ENCODE results near the gene CNPY3. TPM values are rescaled to one million over a fixed set of nuclear protein-coding genes. Genes with fewer than 3 reads are reported as not detected.
A peak's percentile ranks its signal among the peaks of the same experiment; 100 is the strongest.

Gene CNPY3
- polyA plus RNA-seq, 1 experiment: 50.6 TPM

DNA sequence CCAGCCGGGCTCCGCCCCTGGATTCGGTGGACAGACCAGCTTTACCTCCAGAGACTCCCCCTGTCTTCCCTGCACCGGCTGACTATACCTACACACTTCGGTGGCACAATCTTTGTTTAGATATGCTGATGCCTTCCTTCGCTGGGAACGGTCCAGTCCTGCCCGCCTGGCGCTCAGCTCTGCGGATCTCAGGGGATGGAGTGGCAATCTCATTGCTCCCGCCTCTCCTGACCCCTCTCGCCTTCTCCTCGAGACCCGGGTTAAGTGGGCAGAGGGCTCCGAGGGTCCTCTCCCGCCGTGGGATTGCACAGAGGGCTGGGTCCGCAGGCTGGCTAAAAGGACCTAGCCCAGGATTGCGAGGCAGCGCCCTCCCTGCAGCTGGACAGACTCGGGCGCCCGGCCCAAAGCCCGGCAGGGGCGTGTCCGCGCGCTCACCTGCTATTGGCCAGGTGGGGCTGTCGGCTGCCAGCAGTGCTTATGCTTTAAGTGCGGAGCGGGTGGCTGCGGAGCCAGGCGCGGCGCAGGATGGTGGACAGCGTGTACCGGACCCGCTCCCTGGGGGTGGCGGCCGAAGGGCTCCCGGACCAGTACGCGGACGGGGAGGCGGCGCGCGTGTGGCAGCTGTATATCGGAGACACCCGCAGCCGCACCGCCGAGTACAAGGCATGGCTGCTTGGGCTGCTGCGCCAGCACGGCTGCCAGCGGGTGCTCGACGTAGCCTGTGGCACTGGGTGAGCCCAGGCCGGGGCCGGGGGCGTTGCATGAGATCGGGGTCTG is 31.2 kb downstream of the CNPY3 start, which contains the start of gene GNMT:
Gene GNMT (plus strand): TSS at position 512 of the 777 bp plus-strand sequence. CDS start 14 bp downstream, at position 526.
- peaks cover 9% of the 10 kb centered on the region for H3K36me3 ChIP-seq (ENCODE audit: control insufficient read depth, insufficient read depth, low read length)
- CTCF ChIA-PET: interaction anchor here (1.2 to 1.9 kb wide), 2 partner anchors 10 to 19 kb away, joined by 3 to 6 read pairs; no protein-coding TSS in a partner anchor
- no peak for DNase-seq (ENCODE audit: low read depth)
- H3K27me3 ChIP-seq (ENCODE audit: control insufficient read depth, insufficient read depth, low read length): no peaks in the 10 kb centered on the region
- TF ChIP-seq, protein P1, sequence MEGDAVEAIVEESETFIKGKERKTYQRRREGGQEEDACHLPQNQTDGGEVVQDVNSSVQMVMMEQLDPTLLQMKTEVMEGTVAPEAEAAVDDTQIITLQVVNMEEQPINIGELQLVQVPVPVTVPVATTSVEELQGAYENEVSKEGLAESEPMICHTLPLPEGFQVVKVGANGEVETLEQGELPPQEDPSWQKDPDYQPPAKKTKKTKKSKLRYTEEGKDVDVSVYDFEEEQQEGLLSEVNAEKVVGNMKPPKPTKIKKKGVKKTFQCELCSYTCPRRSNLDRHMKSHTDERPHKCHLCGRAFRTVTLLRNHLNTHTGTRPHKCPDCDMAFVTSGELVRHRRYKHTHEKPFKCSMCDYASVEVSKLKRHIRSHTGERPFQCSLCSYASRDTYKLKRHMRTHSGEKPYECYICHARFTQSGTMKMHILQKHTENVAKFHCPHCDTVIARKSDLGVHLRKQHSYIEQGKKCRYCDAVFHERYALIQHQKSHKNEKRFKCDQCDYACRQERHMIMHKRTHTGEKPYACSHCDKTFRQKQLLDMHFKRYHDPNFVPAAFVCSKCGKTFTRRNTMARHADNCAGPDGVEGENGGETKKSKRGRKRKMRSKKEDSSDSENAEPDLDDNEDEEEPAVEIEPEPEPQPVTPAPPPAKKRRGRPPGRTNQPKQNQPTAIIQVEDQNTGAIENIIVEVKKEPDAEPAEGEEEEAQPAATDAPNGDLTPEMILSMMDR (IDR thresholded peaks at IDR 0.05; ENCODE audit: insufficient read depth, low read depth, low read length): no peak
- peak within 1 kb of the TSS; percentile 47 for H3K4me3 ChIP-seq (ENCODE audit: low read depth, low read length)
- POLR2A ChIA-PET: no interaction called here

DNA sequence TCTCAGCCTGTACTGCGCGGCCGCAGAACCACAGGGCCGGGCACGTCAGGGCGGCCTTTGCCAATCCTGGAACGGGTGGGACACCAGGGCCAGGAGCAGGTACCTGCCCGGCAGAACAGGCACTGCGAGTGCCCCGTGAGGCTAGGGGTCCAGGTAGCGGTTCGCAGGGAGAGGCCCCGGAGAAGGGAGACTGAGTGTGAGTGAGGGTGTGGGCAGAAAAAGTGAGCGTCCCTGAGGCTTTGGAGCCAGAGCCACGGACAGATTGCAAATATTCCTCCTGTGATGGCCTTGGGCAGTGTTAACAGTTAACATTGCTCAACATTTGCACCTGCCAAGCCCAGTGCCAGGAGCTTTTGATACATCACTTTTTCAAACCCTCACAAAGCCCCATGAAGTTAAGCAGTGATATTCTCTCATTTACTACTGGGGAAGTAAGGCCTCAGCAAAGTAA is 31.8 kb downstream of the CNPY3 start:
- Histone ChIP-seq H3K27me3 (ENCODE audit: control insufficient read depth, insufficient read depth, low read length) (no peaks in the 10 kb centered on the region), H3K4me3 (ENCODE audit: low read depth, low read length) (peak overlapping the region; percentile 47), H3K36me3 (ENCODE audit: control insufficient read depth, insufficient read depth, low read length) (peaks cover 10% of the 10 kb centered on the region)
- CTCF ChIA-PET: interaction anchor here (1.2 to 1.9 kb wide), 2 partner anchors 9 to 19 kb away, joined by 3 to 6 read pairs; no protein-coding TSS in a partner anchor
- POLR2A ChIA-PET: no interaction called here
- no peak for DNase-seq (ENCODE audit: low read depth)
- TF ChIP-seq, protein P1 (IDR thresholded peaks at IDR 0.05; ENCODE audit: insufficient read depth, low read depth, low read length): no peak

DNA sequence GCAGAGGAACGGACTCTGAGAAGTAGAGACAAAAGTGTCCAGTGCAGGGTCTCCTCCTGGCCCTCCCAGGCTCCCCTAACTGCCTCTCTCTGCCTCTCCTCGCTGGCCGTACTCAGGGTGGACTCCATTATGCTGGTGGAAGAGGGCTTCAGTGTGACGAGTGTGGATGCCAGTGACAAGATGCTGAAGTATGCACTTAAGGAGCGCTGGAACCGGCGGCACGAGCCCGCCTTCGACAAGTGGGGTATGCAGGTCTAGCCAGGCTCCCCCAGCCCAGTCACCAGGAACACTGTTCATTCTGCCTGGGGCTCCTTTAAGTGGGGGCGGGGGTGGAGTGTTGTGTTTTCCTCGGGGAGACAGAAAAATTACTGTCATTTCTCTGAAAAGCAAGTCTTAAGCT is 32.8 kb downstream of the CNPY3 start:
- POLR2A ChIA-PET: no interaction called here
- H3K36me3 ChIP-seq (ENCODE audit: control insufficient read depth, insufficient read depth, low read length): peaks cover 16% of the 10 kb centered on the region
- CTCF ChIA-PET: no interaction called here
- no peak overlapping the region for H3K4me3 ChIP-seq (ENCODE audit: low read depth, low read length)
- DNase-seq (ENCODE audit: low read depth): no peak
- TF ChIP-seq, protein P1 (IDR thresholded peaks at IDR 0.05; ENCODE audit: insufficient read depth, low read depth, low read length): no peak
- no peaks in the 10 kb centered on the region for H3K27me3 ChIP-seq (ENCODE audit: control insufficient read depth, insufficient read depth, low read length)

DNA sequence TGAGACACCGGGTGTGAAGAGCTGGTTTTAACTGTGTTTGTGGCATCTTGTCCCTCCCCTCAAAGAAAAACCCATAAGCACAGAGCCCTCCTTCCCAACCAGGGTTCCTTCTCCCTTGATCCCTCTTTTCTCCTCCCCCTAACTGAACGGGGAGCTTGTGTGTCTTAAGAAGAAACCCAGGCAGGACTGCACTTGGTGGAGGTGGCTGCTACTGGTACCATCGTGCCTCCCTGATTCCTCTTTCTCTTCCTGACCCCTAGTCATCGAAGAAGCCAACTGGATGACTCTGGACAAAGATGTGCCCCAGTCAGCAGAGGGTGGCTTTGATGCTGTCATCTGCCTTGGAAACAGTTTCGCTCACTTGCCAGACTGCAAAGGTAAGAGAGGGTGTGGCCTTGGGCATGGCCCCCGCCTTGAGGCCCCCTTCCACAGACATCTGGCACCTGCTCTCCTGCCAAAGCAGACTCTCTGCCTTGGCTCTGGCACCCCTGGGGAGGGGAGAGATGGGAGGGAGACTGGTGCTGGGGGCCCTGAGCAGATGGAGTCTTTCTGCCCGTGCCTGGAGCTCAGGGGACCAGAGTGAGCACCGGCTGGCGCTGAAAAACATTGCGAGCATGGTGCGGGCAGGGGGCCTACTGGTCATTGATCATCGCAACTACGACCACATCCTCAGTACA is 33.4 kb downstream of the CNPY3 start:
- POLR2A ChIA-PET: no interaction called here
- no peak for DNase-seq (ENCODE audit: low read depth)
- H3K27me3 ChIP-seq (ENCODE audit: control insufficient read depth, insufficient read depth, low read length): no peaks in the 10 kb centered on the region
- TF ChIP-seq, protein P1 (IDR thresholded peaks at IDR 0.05; ENCODE audit: insufficient read depth, low read depth, low read length): no peak
- no peak overlapping the region for H3K4me3 ChIP-seq (ENCODE audit: low read depth, low read length)
- CTCF ChIA-PET: interaction anchor here (0.8 to 0.9 kb wide), 2 partner anchors 22 to 54 kb away, joined by 3 read pairs; no protein-coding TSS in a partner anchor
- peaks cover 20% of the 10 kb centered on the region for H3K36me3 ChIP-seq (ENCODE audit: control insufficient read depth, insufficient read depth, low read length)

Data from BJ (cell line).